NCI-H226 (cell line): ENCODE results near the gene NXPH2.

Experiments
- DNase-seq: peaks from one replicate; pipeline ENCODE4 v3.0.0-alpha.2; 2015

NXPH2 gene

DNA sequence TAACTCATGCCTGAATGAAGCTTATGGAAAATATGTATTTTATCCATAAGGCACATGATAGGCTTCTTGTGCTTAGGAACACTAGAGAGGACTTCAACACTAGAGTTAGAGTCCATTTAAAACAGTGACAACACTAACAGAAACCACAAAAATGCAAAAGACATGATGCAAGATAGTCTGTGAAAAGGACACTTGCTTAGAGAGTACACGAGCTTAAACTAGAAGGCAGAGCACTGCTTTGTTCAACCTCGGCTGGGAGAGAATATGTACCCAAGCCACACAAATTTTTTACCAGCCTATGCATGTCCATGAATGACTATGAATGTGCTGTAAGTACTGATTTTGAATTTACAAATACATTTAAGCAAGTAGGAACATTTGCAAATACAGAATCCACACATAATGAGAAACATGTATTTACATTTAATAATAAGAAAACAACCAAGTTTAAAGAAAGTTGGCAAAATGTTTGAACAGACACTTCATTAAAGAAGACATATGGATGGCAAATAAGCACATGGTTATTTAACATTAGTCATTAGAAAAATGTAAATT is 148.0 kb downstream of the NXPH2 start:
- no peak for DNase-seq

DNA sequence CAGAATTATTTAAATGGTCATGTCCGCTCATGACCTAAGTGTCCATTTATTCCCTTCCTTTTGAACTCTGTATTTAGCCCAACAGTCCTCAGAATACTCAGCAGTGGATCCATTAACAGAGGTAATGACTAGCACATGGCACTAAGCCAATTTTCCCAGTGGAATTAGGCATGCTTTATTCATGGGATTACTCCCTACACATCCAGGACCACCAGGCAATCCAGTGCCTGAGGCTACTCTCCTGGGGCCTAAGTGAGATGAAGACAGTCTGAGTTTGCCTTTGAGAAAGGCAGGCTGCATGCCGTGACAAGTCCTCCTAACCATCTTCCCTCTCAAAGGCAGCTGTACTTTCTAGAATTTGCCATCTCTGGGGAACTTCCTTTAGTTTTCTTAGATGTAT is 150.0 kb downstream of the NXPH2 start:
- DNase-seq: peak; percentile 20

DNA sequence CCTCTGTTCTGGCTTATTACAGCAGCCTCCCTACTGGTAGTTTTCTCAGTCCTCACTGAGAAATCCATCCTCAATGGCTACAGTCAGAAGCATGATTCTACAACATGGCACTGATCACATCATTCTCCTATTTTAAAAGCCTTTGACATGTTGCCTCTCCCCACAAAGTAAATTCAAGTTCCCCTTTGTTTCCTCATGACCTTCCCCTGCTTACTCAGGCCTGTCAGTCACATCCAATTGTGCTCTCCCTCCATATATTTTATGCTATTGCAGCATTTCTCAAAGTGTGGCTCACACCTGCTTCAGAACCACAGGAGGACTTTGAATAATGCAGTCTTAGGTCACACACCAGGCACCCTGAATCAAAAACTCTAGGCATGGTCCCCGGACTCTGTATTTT is 154.0 kb downstream of the NXPH2 start:
- no peak for DNase-seq

DNA sequence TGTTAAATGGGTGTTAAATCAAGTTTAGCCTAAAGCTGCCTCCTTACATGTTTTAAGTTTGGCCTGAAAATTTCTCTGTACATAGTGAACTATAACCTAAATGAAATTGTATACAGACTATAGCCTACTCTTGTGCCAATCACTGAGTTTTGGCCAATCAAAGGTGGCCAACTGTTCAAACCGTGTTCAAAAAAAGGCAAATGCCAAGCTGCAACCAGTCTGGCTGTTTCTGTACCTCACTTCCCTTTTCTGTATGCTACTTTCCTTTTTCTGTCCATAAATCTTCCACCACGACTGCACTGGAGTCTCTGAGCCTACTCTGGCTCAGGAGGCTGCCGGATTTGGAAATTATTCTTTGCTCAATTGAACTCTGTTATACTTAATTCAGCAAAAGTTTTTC is 157.6 kb downstream of the NXPH2 start:
- DNase-seq: no peak

DNA sequence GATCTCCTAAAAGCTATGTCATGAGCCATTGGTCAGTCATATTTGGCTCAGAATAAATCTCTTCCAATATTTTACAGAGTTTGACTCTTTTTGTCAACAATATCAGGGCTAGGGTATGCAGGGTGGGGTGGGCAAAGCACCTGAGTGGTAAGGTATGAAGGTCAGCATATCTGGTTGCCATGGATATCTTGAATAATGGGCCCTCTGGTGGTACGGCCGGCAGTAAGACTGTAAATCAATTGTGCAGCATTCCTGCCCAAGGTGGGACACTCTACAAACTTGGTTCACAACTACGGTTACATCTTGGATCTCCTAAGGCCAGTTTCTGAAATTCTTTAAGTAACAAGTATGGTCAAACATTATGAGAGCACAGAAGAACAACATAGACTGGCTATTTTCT is 159.1 kb downstream of the NXPH2 start:
- no peak for DNase-seq

DNA sequence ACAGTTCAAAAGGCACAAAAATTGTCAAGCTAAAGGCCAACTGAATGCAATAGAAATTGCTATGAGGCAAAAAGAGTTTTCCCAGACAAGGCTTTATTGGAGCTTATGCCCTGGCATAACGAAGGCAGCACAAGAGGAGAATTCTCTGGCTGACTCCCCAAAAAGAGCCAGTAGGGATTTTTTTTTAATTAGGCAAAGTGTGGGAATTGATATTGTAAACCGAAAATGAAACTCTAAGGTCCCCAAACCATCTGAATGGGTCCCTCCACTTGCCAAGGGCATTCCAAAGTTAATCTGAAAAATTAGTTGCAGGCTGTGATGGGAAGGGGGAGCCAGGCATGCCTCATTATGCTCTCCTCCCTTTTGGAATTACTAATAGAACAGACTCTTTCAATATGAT is 159.8 kb downstream of the NXPH2 start:
- DNase-seq: no peak
